ENCODE results near the gene CDHR3. TPM values are rescaled to one million over a fixed set of nuclear protein-coding genes. Genes with fewer than 3 reads are reported as not detected.
A peak's percentile ranks its signal among the peaks of the same experiment; 100 is the strongest.

CDHR3 gene
- total RNA-seq, 4 donors from 2014 or later, result 5.4 to 7.9 (median 5.9) TPM; not detected in 1

GRCh38 chr7:106065575-106066500 is 102.8 kb downstream of the CDHR3 start:
- Histone ChIP-seq H3K4me3 (peak overlapping the region; percentile 2 to 22), H3K9me3 (no peaks in the 10 kb centered on the region), H3K27me3 (no peaks in the 10 kb centered on the region), H3K27ac (peak overlapping the region; percentile 74 to 75), H3K4me1 (peaks cover 0 to 10% of the 10 kb centered on the region in 2 donors), H3K36me3 (no peaks in the 10 kb centered on the region)
- peak in 1 of 2 donors; percentile 42 for DNase-seq
- TF ChIP-seq CTCF (IDR thresholded peaks at IDR 0.05) (no peak), POLR2A (IDR thresholded peaks at IDR 0.05) (no peak)
- intact Hi-C loops (cut with DNase I; ENCODE audit: low total_unique reads), result loop anchor here (5.0 kb wide), 1 partner anchor 46 kb away; the partner anchor contains the start of gene SYPL1

- no peaks in the 10 kb centered on the region for H3K27me3 ChIP-seq
- peaks cover 0 to 10% of the 10 kb centered on the region in 2 donors for H3K4me1 ChIP-seq
- H3K4me3 ChIP-seq, result no peak overlapping the region
- no peaks in the 10 kb centered on the region for H3K36me3 ChIP-seq
- H3K27ac ChIP-seq, result peak overlapping the region; percentile 2 to 73
- no peak for DNase-seq
- H3K9me3 ChIP-seq, result no peaks in the 10 kb centered on the region
- intact Hi-C loops (cut with DNase I; ENCODE audit: low total_unique reads), result loop anchor here (5.0 kb wide), 1 partner anchor 45 kb away; the partner anchor contains the start of gene SYPL1
- TF ChIP-seq CTCF (IDR thresholded peaks at IDR 0.05), result no peak
- TF ChIP-seq POLR2A (IDR thresholded peaks at IDR 0.05), result no peak
Measured at GRCh38 chr7:106067678-106068077, 104.6 kb downstream of the CDHR3 start.

GRCh38 chr7:106068538-106068961 is 105.5 kb downstream of the CDHR3 start:
- H3K4me1 ChIP-seq, result peaks cover 0 to 10% of the 10 kb centered on the region in 2 donors
- H3K36me3 ChIP-seq, result no peaks in the 10 kb centered on the region
- H3K9me3 ChIP-seq, result no peaks in the 10 kb centered on the region
- intact Hi-C loops (cut with DNase I; ENCODE audit: low total_unique reads), result loop anchor here (5.0 kb wide), 1 partner anchor 44 kb away; the partner anchor contains the start of gene SYPL1
- peak; percentile 37 to 59 for DNase-seq
- H3K27me3 ChIP-seq, result no peaks in the 10 kb centered on the region
- TF ChIP-seq POLR2A (IDR thresholded peaks at IDR 0.05) (no peak), CTCF (IDR thresholded peaks at IDR 0.05) (no peak)
- H3K27ac ChIP-seq, result peak overlapping the region; percentile 47 to 73
- no peak overlapping the region for H3K4me3 ChIP-seq

GRCh38 chr7:106068986-106069385 is 105.9 kb downstream of the CDHR3 start:
- intact Hi-C loops (cut with DNase I; ENCODE audit: low total_unique reads), result loop anchor here (5.0 kb wide), 1 partner anchor 43 kb away; the partner anchor contains the start of gene SYPL1
- no peaks in the 10 kb centered on the region for H3K36me3 ChIP-seq
- H3K4me1 ChIP-seq, result peaks cover 0 to 10% of the 10 kb centered on the region in 2 donors
- H3K27ac ChIP-seq, result peak overlapping the region; percentile 47 to 73
- no peaks in the 10 kb centered on the region for H3K27me3 ChIP-seq
- no peak overlapping the region for H3K4me3 ChIP-seq
- TF ChIP-seq POLR2A (IDR thresholded peaks at IDR 0.05), result no peak
- TF ChIP-seq CTCF (IDR thresholded peaks at IDR 0.05), result no peak
- DNase-seq, result peak in 1 of 2 donors; percentile 39
- H3K9me3 ChIP-seq, result no peaks in the 10 kb centered on the region
